HCT116 (cell line): ENCODE measurements around the gene PAX2. TPM values are rescaled to one million over a fixed set of nuclear protein-coding genes. Genes with fewer than 3 reads are reported as not detected.

Experiments used
- ATAC-seq: fragments of 200-7000 bp; cut with Tn5 transposase; 2 replicates; pipeline ENCODE4 v1.9.1; 2020; ENCODE audit warnings: mild to moderate bottlenecking, moderate library complexity
- BruUV-seq: library from RNA; stranded (reverse); fragments of 400-500 nt; replicated peaks from 2 replicates; lab custom pipeline; 2021; lab: Mats Ljungman, UMichigan
- CTCF ChIA-PET: fragments of 300-600 bp; sonication (Branson Sonifier 250); formaldehyde crosslinking; loops from one replicate; lab custom pipeline; 2021; ENCODE audit warnings: antibody characterized with exemption; lab: Charles Lee
- POLR2A ChIA-PET: fragments of 300-600, 350-600 bp; sonication (Branson Sonifier 250); formaldehyde crosslinking; loops from one replicate; lab custom pipeline; 2021; ENCODE audit warnings: antibody characterized with exemption; lab: Charles Lee
- RAD21 ChIA-PET, 2 experiments: fragments of 300-600 bp; sonication (Branson Sonifier 250); formaldehyde crosslinking; loops; one replicate each; lab custom pipeline; 2023; ENCODE audit warnings: low total read pairs in 2 of 2; ENCODE audit not compliant: uncharacterized antibody in 2 of 2, unreplicated experiment in 2 of 2, low non-redundant PET in 1 of 2; lab: Charles Lee
- DNase-seq: peaks from one replicate; pipeline ENCODE4 v3.0.0-alpha.2; 2010; ENCODE audit warnings: low read depth, low spot score
- H2AFZ ChIP-seq: fragments of 200-600 bp; shearing (Covaris generic), sonication (generic); 2 replicates; pipeline ENCODE4 v1.6.1; 2017; ENCODE audit warnings: low read depth, mixed run types, mixed read lengths, antibody characterized with exemption, low read length; ENCODE audit not compliant: poor library complexity, severe bottlenecking
- H3K27ac ChIP-seq: 2 replicates; pipeline ENCODE4 v1.5.1; 2012; ENCODE audit warnings: low read depth, low read length
- H3K27me3 ChIP-seq: fragments of 200-600 bp; sonication (generic); 2 replicates; pipeline ENCODE4 v1.6.1; 2016; ENCODE audit warnings: mixed run types, low read length, mixed read lengths; ENCODE audit not compliant: insufficient read depth
- H3K36me3 ChIP-seq, 2 experiments: fragments of 200-500 bp in 1 of 2; fragments of 200-600 bp in 1 of 2; sonication (Bioruptor generic) in 1 of 2; sonication (generic) in 1 of 2; 2 replicates each; pipeline versions ENCODE4 v1.5.1 to v1.6.1; 2014 to 2016; ENCODE audit warnings: low read length in 2 of 2, inconsistent platforms in 1 of 2, mixed read lengths in 1 of 2, mixed run types in 1 of 2; ENCODE audit not compliant: insufficient read depth in 2 of 2, control insufficient read depth in 1 of 2
- H3K4me1 ChIP-seq, 2 experiments: fragments of 200-600 bp in 1 of 2; sonication (generic) in 1 of 2; 2 replicates each; pipeline versions ENCODE4 v1.5.1 to v1.6.1; 2012 to 2017; ENCODE audit warnings: low read length in 2 of 2, inconsistent platforms in 1 of 2, mild to moderate bottlenecking in 1 of 2, mixed read lengths in 1 of 2, mixed run types in 1 of 2, moderate library complexity in 1 of 2; ENCODE audit not compliant: insufficient read depth in 2 of 2, control insufficient read depth in 1 of 2
- H3K4me2 ChIP-seq: fragments of 200-600 bp; sonication (generic); 2 replicates; pipeline ENCODE4 v1.6.1; 2017; ENCODE audit warnings: mixed run types, low read length, mixed read lengths
- H3K4me3 ChIP-seq, 2 experiments: fragments of 200-600 bp in 1 of 2; sonication (generic) in 1 of 2; replicated peaks in 1 of 2; 2 replicates each; pipeline ENCODE4 v1.5.1; 2011 to 2016; ENCODE audit warnings: low read length in 2 of 2, control low read depth in 1 of 2, low read depth in 1 of 2, mild to moderate bottlenecking in 1 of 2, mixed read lengths in 1 of 2, mixed run types in 1 of 2
- H3K79me2 ChIP-seq: fragments of 200-600 bp; sonication (generic); 2 replicates; pipeline ENCODE4 v1.6.1; 2017; ENCODE audit warnings: mild to moderate bottlenecking, mixed run types, low read length, moderate library complexity, mixed read lengths; ENCODE audit not compliant: insufficient read depth
- H3K9ac ChIP-seq: fragments of 200-600 bp; sonication (generic); 2 replicates; pipeline ENCODE4 v1.6.1; 2016; ENCODE audit warnings: low read length, mixed read lengths
- H3K9me2 ChIP-seq: fragments of 200-600 bp; sonication (generic), shearing (Covaris generic); 2 replicates; pipeline ENCODE4 v1.6.1; 2017; ENCODE audit warnings: mixed run types, mild to moderate bottlenecking, moderate library complexity; ENCODE audit not compliant: insufficient read depth
- H3K9me3 ChIP-seq, 2 experiments: fragments of 200-500 bp in 1 of 2; fragments of 200-600 bp in 1 of 2; sonication (Bioruptor generic) in 1 of 2; sonication (generic) in 1 of 2; 2 replicates each; pipeline ENCODE4 v1.6.1; 2014 to 2017; ENCODE audit warnings: low read length in 2 of 2, mixed read lengths in 2 of 2, inconsistent platforms in 1 of 2, low read depth in 1 of 2, mild to moderate bottlenecking in 1 of 2, mixed run types in 1 of 2, moderate library complexity in 1 of 2; ENCODE audit not compliant: control insufficient read depth in 1 of 2, insufficient read depth in 1 of 2
- H4K20me1 ChIP-seq: fragments of 200-600 bp; sonication (generic), shearing (Covaris generic); 2 replicates; pipeline ENCODE4 v1.6.1; 2017; ENCODE audit warnings: mixed run types, mild to moderate bottlenecking, moderate library complexity; ENCODE audit not compliant: insufficient read depth
- CTCF ChIP-seq, 3 experiments: fragments of 200-600 bp in 1 of 3; sonication (generic) in 1 of 3; IDR thresholded peaks in 2 of 3; conservative IDR thresholded peaks in 1 of 3; 2 replicates each; pipeline ENCODE4 v1.5.1; 2012 to 2017; ENCODE audit warnings: low read depth in 2 of 3, low read length in 2 of 3, antibody characterized with exemption in 1 of 3, borderline replicate concordance in 1 of 3, control low read depth in 1 of 3, mild to moderate bottlenecking in 1 of 3, mixed read lengths in 1 of 3, mixed run types in 1 of 3, moderate library complexity in 1 of 3; ENCODE audit not compliant: insufficient read depth in 1 of 3
- EGR1 ChIP-seq: IDR thresholded peaks from 2 replicates; pipeline ENCODE4 v1.6.1; 2012; ENCODE audit warnings: low read depth
- JUND ChIP-seq: IDR thresholded peaks from 2 replicates; pipeline ENCODE4 v1.6.1; 2012
- MAX ChIP-seq: IDR thresholded peaks from 2 replicates; pipeline ENCODE4 v1.6.1; 2012
- POLR2A ChIP-seq: IDR thresholded peaks from 2 replicates; pipeline ENCODE4 v1.7.0; 2011; ENCODE audit warnings: borderline replicate concordance; ENCODE audit not compliant: insufficient read depth, insufficient read length; ENCODE audit errors: extremely low read depth
- POLR2AphosphoS5 ChIP-seq: IDR thresholded peaks from 2 replicates; pipeline ENCODE4 v1.6.1; 2011; ENCODE audit warnings: mild to moderate bottlenecking, low read depth, low read length, moderate library complexity
- RAD21 ChIP-seq: IDR thresholded peaks from 2 replicates; pipeline ENCODE4 v1.6.1; 2012; ENCODE audit warnings: low read depth, mild to moderate bottlenecking
- REST ChIP-seq: IDR thresholded peaks from 2 replicates; pipeline ENCODE4 v1.6.1; 2012; ENCODE audit warnings: low read depth
- SP1 ChIP-seq: IDR thresholded peaks from 2 replicates; pipeline ENCODE4 v1.6.1; 2012; ENCODE audit warnings: low read depth
- YY1 ChIP-seq: IDR thresholded peaks from 2 replicates; pipeline ENCODE4 v1.6.1; 2011; ENCODE audit warnings: low read length, low read depth, moderate library complexity, mild to moderate bottlenecking; ENCODE audit not compliant: insufficient replicate concordance; ENCODE audit errors: extremely low read depth
- ZBTB33 ChIP-seq: IDR thresholded peaks from 2 replicates; pipeline ENCODE4 v1.6.1; 2011; ENCODE audit warnings: mild to moderate bottlenecking, low read length, moderate library complexity; ENCODE audit not compliant: insufficient replicate concordance; ENCODE audit errors: extremely low read depth
- ZFX ChIP-seq: fragments of 450-650 bp; IDR thresholded peaks from 2 replicates; pipeline ENCODE4 v1.6.1; 2017
- intact Hi-C: fragments of 100-400 bp; cut with micrococcal nuclease; formaldehyde crosslinking; loops from 2 replicates; pipeline ENCODE4 v1.10.0; 2022
- total RNA-seq: library from RNA; stranded (reverse); gene quantifications from one replicate; pipeline ENCODE4 v1.2.1, GENCODE V29; 2021; ENCODE audit not compliant: unreplicated experiment

PAX2 gene
- total RNA-seq, 1 experiment from 2014 or later: 5.0 TPM

GRCh38 chr10:100800931-100801330 is 55.5 kb downstream of the PAX2 start:
- no peak overlapping the region for H3K4me2 ChIP-seq
- no peak for ATAC-seq
- H3K9me2 ChIP-seq: no peaks in the 10 kb centered on the region
- no TSS peak for BruUV-seq
- no peaks in the 10 kb centered on the region for H3K27me3 ChIP-seq
- CTCF ChIA-PET: interaction anchor here (1.2 kb wide), 1 partner anchor 12 kb away, joined by 4 read pairs; no protein-coding TSS in a partner anchor
- H3K27ac ChIP-seq: no peak overlapping the region
- intact Hi-C loops: no loop called here
- RAD21 ChIA-PET: no interaction called here
- POLR2A ChIA-PET: no interaction called here
- TF ChIP-seq RAD21 (no peak), EGR1 (no peak), MAX (no peak), POLR2AphosphoS5 (no peak), ZFX (no peak), CTCF (IDR thresholded peaks at IDR 0.05 in 2 of 3, conservative IDR thresholded peaks at IDR 0.05 in 1 of 3; ENCODE audit: borderline replicate concordance in 1 of 3, insufficient read depth in 1 of 3, low read depth in 2 of 3, low read length in 2 of 3) (no peak)
- DNase-seq: no peak
- H3K79me2 ChIP-seq: no peaks in the 10 kb centered on the region
- H3K9ac ChIP-seq: no peak overlapping the region
- H3K4me3 ChIP-seq: no peak overlapping the region
- H2AFZ ChIP-seq: no peak overlapping the region
- no peaks in the 10 kb centered on the region for H3K4me1 ChIP-seq
- H3K36me3 ChIP-seq: no peaks in the 10 kb centered on the region
- H4K20me1 ChIP-seq: no peaks in the 10 kb centered on the region
- no peaks in the 10 kb centered on the region for H3K9me3 ChIP-seq

GRCh38 chr10:100802196-100802595 is 56.8 kb downstream of the PAX2 start:
- H3K36me3 ChIP-seq: no peaks in the 10 kb centered on the region
- no peak for DNase-seq
- no peaks in the 10 kb centered on the region for H3K9me2 ChIP-seq
- H3K27ac ChIP-seq: no peak overlapping the region
- H4K20me1 ChIP-seq: no peaks in the 10 kb centered on the region
- H3K9me3 ChIP-seq: no peaks in the 10 kb centered on the region
- RAD21 ChIA-PET: no interaction called here
- intact Hi-C loops: no loop called here
- H2AFZ ChIP-seq: no peak overlapping the region
- no peaks in the 10 kb centered on the region for H3K79me2 ChIP-seq
- CTCF ChIA-PET: interaction anchor here (1.2 kb wide), 1 partner anchor 11 kb away, joined by 4 read pairs; no protein-coding TSS in a partner anchor
- H3K9ac ChIP-seq: no peak overlapping the region
- no peak for ATAC-seq
- H3K4me2 ChIP-seq: no peak overlapping the region
- H3K4me3 ChIP-seq: no peak overlapping the region
- no TSS peak for BruUV-seq
- H3K27me3 ChIP-seq: no peaks in the 10 kb centered on the region
- no peaks in the 10 kb centered on the region for H3K4me1 ChIP-seq
- POLR2A ChIA-PET: interaction anchor here (1.3 kb wide), 1 partner anchor 9 kb away, joined by 3 read pairs; no protein-coding TSS in a partner anchor
- TF ChIP-seq MAX (no peak), POLR2AphosphoS5 (no peak), JUND (no peak), ZBTB33 (no peak), POLR2A (no peak), YY1 (no peak), REST (no peak), SP1 (no peak)
